IPS-11a (cell line): Measurements from ENCODE around the gene ACSM5.
"Not testable (repeated sequence)": the region's sequence is repeated elsewhere in the genome, so short reads cannot be mapped to it uniquely, and the experiment has no call there.

Experiments used
- H3K4me3 ChIP-seq: one replicate; pipeline ENCODE4 v1.5.1; 2013; ENCODE audit warnings: low read depth, low read length, control low read depth

ACSM5 gene

DNA sequence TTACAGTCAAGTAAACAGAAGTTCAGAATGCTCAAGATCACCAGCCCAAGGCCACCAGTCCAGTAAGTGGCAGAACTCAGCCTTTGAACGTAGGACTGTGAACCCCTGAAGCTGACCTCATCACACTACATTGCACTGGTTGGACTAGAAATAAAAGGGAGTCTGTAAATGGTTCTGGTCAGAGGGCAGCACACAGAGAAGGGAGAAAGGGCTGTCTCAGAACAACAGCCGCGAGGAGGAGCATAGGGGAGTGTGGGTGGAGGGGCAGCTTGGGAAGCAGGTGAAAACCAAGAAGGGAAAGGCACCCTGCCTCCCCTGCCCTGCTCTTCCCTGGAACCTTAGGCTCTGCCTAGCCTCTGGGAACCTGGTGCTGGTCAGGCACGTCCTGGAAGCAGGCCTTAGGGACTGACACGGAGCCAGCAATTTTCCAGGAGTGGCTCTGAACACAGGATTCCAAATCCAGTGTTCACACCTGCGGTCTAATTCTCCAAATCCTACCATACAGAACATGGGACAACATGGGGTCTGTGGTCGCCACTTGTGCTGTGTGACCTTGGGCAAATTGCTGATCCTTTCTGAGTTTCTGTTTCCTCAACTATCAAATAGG, 11.8 kb upstream of the ACSM5 start:
- no peak overlapping the region for H3K4me3 ChIP-seq

DNA sequence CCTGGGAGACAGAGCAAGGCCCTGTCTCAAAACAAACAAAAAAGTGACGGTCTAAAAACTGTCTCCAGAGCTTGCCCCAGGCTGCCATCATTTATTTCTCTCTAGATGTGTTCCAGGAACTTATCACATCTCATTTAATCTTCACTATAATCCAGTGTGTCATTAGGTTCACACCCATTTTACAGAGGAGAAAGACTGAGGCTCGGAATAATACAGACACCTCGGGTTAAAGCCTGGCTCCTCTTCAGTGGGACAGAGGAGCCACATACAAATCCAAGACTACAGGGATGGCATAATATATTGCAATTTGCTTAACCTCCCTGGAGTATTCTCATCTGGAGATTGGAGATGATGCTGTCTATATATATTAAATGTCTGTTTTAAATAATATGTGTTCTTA, 10.7 kb upstream of the ACSM5 start:
- no peak overlapping the region for H3K4me3 ChIP-seq

DNA sequence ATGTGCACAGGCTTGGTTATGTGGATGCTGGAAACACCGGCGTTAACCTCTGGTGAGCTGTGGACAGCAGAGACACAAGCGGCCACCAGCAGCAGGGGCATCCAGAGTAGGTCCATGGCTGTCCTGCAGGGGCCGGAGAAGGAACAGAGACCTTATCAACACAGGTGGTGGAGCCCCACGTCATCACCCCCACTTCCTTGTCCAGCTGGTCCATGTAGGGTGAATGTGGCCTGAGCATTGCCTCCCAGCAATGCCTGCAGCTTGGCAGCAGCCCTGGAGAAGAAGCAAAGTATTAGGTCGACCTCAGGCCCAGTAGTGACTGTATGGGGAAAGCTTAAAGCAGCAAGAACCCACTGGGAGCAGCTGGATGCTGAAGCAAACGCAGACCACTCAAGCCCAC, 10.1 kb upstream of the ACSM5 start:
- H3K4me3 ChIP-seq, result no peak overlapping the region

DNA sequence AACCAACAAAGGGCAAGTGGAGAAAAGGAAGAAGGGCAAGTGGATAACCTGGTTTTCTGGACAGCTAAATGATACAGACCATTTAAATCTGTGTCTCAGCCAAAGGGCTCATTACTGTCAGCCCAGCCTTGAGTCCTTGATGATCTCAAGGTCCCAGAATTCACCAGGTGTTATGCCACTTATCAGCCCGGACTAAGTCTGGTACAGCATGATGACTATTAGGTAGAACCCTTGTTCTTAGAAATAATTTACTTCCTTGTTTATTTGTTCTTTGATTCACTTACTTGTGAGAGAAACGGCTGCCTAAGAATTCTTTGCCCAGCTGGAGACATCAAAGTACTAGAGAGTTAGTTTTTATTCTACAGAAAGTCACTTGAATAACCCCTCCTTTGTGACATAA, 8.3 kb upstream of the ACSM5 start:
- H3K4me3 ChIP-seq, result no peak overlapping the region

DNA sequence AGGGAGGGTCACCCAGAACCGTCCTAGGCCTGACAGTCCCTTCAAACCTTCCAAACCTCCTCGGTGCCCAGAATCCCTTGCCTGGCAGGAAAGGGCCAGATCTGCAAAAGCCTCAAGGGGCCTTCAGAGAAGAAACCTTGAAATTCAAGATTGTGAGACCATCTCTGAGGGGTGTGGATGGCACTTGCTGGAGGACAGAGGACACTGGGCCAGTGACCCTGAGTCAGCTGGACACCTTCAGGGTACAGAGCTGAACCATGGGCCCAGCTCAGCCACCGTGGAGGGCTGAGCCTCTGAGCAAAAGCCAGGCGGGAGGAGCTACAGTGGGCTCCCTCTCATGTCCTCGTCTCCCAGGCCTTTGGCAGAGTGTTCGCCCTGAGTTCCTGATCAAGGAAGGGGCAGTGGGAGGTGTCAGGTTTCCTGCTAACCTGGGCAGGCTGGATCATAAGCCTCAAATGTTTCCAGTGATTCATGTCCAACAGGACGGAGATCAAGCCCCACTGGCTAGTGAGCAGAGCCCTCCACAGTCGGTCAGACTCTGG, 7.8 kb upstream of the ACSM5 start:
- no peak overlapping the region for H3K4me3 ChIP-seq

DNA sequence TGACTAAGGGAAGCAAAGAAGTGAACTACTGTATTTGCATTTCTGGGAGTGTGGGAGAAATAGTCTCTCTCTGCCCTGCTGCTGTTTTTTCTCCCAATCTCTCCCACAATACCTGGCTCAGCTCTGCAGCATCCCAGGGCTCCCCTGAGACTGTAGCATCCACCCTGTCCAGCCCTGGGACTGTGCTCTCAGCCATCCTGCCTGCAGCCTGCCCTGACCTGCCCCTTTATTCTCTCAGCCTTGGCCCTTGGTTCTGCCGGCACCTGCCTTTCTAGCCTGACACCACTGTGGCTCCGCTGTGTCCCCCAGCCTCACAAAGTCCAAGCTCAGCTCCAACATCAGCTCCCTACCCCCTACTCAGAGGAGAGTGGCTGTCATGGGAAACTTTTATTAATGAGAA, 6.7 kb upstream of the ACSM5 start:
- no peak overlapping the region for H3K4me3 ChIP-seq

DNA sequence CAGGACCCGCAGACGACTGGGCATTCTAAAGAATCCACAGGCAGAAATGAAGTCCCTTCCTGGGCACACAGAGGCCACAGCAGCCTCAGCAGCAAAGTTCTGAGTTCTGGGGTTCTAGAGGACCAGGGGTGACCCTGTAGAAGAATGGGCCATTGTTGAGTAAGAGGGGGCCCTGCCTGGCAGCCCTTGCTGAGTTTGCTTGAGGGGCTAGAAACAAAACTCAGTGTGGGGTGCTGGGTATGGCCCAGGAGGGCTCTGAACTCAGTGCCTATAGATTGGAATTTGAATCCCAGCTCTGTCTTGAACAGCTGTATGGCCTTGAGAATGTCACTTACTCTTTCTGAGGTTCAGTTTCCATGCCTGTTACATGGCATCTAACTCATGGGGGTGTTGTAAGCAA, 4.7 kb upstream of the ACSM5 start, which contains the start of gene PDILT:
Gene PDILT, minus strand, starts transcription at position 101 of the 400 bp plus-strand sequence. CDS start 5,437 bp downstream, outside the sequence.
- no peak within 1 kb of the TSS for H3K4me3 ChIP-seq

DNA sequence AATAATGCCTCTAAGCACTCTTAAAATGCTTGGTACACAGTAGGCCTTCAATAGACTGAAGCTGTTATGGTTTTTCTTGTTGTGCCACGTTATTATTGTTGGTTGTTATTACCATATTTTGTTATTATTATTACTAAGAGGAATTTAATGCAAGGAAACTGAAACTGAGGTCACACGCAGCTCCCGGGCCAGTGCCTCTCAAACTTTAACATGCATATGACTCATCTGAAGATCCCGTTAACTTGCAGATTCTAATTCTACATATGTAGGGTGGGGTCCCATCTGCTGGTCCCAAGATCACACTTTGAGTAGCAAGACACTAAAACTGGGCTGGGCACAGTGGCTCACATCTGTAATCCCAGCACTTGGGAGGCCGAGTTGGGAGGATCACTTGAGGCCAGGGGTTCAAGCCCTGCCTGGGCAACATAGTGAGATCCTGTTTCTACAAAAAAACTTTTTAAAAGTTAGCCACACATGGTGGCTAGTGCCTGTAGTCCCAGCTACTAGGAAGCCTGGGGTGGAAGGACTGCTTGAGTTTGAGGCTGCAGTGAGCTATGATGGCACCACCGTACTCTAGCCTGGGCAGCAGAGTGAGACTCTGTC, 888 bp downstream of the ACSM5 start:
- no peak overlapping the region for H3K4me3 ChIP-seq

DNA sequence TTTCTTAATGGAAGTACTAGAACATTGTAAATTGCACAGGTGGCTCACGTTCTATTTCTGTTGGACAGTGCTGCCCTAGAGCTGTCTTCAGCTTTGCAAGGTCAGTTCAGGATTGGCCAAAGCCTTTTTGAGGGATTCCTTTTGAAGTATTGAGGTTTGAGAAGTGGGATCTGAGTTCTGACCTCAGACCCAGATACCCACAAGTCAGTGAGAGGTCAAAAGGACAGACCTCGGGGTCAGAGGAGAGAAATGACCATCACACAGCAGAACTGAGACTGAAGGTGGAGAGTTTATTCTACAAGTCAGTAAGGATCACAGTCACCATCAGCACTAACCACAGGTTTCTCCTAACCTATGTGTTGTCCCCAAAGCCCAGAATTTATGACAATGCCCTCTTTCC, 1.7 kb downstream of the ACSM5 start:
- no peak overlapping the region for H3K4me3 ChIP-seq

DNA sequence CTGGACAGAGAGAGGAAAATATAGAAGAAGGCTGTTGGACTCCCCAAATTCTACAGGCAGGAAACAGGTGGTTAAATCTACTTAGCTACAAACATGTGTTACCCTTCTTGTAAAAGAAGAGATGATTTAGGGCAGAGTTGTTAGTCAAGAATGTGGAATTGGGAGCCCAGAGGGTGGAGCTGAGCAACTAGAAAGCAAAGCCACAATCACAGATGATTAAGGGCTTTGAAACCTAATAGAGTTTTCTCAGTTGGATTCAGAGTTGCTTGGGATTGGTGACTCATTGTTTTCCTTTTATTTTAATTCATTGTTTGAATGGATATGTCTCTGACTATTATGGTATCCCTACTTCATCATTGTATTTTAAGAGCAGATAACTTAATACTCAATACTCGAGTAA, 6.2 kb downstream of the ACSM5 start:
- no peak overlapping the region for H3K4me3 ChIP-seq

DNA sequence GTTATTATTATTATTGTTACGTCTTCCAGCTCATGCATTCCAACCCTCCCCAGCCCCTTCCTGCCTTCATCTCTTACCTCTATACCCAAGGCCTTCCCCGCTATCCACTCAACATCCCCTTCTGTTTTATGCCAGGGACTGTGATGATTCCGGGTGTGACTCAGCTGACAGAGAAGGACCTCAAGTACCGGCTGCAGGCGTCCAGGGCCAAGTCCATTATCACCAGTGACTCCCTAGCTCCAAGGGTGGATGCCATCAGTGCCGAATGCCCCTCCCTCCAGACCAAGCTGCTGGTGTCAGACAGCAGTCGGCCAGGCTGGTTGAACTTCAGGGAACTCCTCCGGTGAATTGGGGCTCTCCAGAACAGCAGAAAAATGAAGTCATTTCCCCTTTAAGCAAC, 9.8 kb downstream of the ACSM5 start:
- H3K4me3 ChIP-seq, result not testable (repeated sequence)

DNA sequence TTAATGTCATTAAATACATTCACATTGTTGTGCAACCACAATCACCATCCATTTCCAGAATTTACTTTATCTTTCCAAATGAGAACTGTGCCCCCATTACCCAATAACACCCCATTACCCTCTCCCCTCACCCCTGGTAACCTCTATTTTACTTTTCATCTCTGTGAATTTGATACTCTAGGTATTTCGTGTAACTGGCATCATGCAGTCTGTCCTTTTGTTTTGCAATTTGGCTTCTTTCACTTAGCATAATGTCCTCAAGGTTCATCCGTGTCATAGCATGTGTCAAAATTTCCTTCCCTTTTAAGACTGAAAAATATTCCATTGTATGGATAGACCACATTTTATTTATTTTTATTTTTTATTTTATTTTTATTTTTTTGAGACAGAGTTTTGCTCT, 12.4 kb downstream of the ACSM5 start:
- not testable (repeated sequence) for H3K4me3 ChIP-seq

DNA sequence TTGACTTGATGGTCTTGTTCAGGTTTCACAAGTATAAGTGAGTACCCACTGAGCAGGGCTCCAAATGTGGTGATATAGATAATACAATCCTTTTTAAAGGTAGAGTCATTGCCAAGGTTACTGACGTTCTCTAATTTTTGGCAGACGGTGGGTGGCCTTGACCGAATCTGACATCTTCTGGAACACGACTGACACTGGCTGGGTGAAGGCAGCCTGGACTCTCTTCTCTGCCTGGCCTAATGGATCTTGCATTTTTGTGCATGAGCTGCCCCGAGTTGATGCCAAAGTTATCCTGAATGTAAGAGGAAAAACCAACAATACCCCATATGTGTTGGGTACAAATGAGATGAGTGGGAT, 14.4 kb downstream of the ACSM5 start:
- H3K4me3 ChIP-seq, result not testable (repeated sequence)

DNA sequence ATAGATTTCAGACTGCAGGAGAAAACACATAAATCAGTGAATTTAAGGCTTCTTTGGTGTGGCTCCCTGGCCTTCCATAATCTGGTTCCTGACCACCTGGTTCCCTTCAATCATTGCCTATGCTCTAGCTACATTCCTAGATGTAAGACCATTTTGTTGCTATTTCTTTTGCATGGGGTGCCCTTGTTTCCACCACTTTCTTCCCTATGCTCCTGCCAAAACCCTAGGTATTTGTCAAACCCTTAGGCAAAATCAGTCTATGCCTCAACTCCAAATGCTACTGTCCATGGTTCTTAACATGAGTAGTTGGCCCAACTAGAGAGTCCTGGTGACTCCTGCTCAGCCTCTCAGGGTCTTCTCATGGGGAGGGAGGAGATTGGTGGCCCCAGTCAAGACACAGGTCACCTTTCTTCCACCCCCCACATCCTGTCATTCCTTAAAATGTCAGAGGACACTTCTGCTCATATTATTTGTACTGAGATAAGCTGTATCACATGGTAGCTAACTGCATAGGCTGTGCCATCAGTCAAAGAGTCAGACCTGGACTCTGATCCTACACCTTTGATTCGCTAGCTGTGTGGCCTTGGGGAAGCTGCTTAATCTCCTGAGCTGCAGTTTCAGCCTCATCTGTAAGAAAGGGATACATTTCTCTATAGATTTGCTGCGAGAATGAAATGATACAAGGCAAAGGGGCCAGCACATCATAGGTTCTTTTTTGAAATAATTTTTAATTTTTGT, 15.0 kb downstream of the ACSM5 start:
- no peak overlapping the region for H3K4me3 ChIP-seq

DNA sequence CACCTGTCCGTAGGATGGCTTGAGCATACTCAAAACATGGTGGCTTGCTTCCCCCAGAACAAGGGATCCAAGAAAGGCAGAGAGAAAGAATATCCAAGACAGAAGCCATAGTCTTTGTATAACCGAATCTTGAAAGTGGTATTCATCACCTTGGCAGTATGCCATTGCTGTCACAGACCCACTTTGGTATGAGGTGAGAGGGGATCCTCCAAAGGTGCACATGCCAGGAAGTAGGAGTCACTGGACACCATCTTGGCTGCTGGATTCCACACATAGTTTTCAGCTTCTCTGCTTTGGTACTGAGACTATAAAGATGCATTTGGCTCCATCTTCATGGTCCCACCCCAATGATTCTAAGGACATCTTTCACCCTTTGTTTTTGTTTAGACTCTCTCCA, 18.1 kb downstream of the ACSM5 start:
- H3K4me3 ChIP-seq, result not testable (repeated sequence)

DNA sequence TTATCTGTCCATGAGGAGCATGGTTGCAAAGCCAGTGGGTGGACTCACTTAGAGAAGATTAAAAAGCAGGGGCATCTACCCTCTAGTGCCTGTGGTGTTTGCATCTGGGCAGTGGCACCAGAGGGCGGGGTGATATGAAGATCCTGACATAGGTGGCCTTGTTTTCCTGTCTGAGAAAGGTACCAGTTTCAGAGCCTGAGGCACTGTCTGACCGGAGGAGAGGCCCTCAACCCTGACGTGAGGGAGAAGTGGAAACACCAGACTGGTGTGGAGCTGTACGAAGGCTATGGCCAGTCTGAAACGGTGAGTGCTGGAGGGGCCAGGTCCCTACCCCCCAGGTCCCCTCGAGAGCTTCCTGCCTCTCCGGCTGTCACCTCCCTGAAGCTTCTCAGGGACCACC, 20.2 kb downstream of the ACSM5 start:
- H3K4me3 ChIP-seq, result not testable (repeated sequence)

DNA sequence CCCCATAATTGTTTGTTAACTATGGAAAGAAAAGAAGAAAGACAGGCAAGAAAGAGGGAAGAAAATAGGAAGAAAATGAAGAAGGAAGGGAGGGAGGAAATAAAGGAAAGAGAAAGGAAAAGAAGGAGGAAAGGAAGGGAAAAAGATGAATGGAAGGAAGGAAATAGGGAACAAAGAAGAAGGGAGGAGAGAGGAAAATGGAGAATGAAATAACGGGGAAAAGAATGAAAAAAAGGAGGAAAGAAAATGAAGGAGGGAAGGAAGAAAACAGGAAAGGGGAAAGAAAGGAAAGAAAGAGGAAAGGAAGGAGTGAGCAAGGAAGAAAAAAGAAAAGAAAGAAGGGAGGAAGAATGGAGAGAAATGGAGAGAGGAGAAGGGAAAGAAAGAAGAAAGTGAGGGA, 21.1 kb downstream of the ACSM5 start:
- not testable (repeated sequence) for H3K4me3 ChIP-seq

DNA sequence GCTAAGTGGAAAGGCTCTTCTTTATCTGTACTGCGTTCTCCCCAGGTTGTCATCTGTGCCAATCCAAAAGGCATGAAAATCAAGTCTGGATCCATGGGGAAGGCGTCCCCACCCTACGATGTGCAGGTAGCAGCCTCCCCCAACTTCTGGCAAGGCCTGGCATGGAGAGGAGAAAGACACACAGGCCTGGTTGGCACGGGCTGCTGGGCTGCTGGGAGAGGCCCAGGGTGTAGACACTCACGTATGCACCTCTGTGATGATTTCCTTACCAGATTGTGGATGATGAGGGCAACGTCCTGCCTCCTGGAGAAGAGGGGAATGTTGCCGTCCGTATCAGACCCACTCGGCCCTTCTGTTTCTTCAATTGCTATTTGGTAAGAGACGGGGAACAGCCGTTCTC, 21.6 kb downstream of the ACSM5 start:
- no peak overlapping the region for H3K4me3 ChIP-seq

DNA sequence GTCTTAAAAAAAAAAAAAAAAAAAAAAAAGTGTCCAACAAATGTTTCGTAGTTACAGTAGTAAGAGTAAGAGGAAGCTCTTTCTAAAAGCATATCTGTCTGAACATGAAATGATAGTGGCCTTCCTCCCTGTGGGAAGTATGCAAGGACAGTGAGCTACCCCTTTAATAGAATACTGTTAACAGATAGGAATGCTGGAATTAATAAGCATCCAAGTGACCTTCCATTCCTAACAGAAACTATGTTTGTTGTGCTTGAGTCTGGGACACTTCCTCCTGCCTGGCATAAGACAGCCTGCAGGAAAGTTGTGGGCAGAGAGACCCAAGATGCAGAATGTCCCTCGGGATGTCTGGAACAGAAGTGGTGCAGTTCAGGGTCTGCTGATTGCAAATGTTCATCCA, 29.6 kb downstream of the ACSM5 start:
- H3K4me3 ChIP-seq, result not testable (repeated sequence)

DNA sequence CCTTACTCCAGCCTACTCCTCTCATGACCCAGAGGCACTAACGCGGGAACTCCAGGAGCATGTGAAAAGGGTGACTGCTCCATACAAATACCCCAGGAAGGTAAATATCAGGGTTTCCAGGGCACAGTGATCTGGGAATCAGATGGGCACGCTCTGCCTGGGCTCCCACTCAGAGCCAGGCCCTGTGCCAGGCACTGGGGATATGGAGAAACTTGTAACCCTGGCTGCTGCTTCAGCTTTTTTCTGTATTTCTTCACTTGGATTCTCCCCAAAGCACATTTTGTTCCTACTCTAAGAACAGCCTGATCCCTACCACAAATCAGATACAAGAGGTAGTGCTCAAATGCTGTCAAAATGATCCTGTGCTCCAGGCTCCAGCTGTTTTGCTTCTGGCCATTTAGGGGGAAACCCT, 30.5 kb downstream of the ACSM5 start:
- H3K4me3 ChIP-seq, result not testable (repeated sequence)

DNA sequence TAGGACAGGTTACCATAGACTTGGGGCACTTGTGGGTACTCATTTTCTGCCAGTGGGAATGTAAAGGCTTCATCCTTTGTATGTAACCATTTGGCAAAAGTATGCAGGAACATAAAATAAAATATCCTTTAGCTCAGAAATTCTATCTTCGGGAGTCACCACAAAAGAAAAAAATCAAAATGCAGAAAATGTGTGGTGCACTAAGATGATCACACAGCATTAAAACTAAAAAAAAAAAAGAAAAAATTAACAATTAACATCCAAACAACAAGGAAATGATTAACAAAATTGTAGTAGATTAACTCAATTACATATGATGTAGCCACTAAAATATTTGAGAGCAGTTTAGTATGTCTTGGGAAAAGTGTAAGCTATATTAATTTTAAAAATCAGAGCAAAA, 31.4 kb downstream of the ACSM5 start:
- H3K4me3 ChIP-seq, result not testable (repeated sequence)

DNA sequence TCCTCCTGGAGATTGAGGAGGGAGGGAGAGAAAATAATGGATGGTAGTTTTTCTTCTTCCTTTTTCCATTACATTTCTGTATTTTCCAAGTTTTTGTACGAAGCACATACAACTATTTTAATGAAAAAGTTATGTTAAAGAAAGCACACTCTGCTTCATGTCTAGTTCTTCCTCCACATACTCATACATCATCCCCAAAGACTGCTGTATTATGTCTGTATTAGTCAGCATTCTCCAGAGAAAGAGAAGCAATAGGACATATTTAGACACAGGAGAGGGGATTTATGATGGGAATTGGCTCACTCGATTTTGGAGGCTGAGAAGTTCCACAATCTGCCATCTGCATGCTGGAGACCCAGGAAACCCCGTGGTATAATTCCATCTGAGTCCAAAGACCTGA, 31.9 kb downstream of the ACSM5 start:
- H3K4me3 ChIP-seq, result no peak overlapping the region
